GM18520 (cell line): Measurements from ENCODE around the gene PCED1B.
"Not testable (repeated sequence)": the region's sequence is repeated elsewhere in the genome, so short reads cannot be mapped to it uniquely, and the experiment has no call there.

Experiments used
- ATAC-seq: cut with Tn5 transposase; IDR thresholded peaks from one replicate; pipeline ENCODE4 v1.9.1; 2021; ENCODE audit not compliant: unreplicated experiment

PCED1B gene

GRCh38 chr12:47270782-47271664, 191.6 kb downstream of the PCED1B start:
- ATAC-seq, result no peak

- no peak for ATAC-seq
Measured at GRCh38 chr12:47271800-47272239, 192.4 kb downstream of the PCED1B start.

DNA sequence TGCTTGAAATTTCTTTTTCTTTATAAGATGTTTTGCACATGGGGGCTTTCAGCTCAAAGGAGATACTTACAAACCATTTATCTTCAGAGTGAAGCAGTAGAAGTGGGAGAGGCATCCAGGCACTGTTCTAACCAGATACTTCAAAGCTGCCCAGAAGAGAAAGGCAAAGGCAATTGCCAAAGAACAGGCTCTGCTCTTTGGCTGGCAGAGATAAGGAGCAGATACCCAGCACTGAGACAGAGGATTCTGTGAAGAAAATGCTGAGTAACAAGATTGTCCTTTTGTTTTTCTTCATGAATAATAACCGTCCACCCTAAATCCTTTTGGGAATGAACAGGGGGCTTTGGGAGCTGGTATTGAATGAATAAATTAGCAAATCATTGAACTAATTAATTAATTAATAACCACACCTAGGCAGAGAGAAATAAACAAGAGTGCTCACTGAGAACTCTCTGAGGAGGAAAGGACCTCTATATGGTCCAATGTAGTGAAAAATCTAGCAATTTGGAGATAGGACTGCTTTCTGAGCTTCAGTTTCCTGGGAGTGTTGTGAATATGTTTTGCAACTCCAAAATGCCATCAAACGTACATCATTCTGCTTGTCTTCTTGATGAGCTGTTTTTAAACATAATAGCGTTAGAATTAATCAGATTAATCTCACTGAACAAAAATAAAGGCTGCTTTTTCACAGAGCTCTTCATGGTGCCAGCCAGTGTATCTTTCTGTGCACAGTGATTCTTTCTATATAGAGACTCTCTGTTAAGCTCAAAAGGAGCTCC, 193.2 kb downstream of the PCED1B start:
- no peak for ATAC-seq

GRCh38 chr12:47273191-47273626, 193.8 kb downstream of the PCED1B start:
- ATAC-seq, result no peak

DNA sequence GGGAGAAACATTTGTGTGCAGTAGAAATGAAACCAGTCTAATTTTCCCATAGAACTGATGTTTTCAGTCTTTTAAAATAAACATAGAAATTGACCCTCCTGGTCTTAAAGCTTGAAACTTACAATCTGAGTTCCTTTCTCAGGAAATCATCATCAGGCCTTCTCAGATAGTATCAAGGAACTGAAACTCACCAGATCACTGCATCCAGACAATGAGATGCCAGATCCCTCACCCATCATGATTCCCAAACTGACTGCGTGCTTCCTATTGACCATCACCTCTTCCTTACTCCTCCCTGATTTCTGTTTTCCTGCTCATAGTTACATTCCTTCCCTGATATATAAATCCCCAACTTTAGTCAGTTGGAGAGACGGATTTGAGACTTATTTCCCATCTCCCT, 195.3 kb downstream of the PCED1B start:
- no peak for ATAC-seq

- no peak for ATAC-seq
Measured at GRCh38 chr12:47276253-47276620, 196.8 kb downstream of the PCED1B start.

DNA sequence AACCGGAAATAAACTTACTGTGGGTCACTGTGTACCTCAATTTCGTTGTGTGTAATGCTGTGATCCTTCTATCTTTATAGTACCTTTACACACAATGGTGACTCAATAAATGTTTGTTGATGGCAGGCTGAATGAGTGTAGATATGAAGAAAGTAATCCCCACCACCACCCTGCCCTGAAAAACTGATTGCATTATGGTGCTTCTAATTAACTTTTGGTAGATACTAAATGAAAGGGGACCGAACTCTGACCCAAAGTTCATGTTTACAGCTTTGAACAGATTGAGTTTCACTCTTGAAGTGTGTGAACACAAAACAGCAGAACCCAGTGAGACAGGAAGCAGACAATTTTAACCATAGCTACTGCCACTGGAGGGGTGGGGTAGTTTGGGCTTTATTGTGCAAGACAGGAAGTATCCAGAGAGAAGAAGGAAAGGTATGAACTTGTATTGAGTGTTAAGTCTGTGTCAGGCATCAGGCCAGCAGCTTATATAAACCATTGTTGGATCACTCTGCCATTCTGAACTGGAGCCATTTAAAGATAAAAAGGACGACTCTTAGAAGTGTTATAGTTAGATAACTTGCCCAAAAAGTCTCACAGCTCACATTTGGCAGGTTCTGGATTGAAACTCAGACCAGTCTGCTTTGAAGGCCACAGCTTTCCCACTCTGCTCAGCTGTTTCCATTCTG, 197.3 kb downstream of the PCED1B start:
- ATAC-seq, result peak; percentile 89

GRCh38 chr12:47277972-47278448, 198.6 kb downstream of the PCED1B start:
- ATAC-seq, result no peak

- not testable (repeated sequence) for ATAC-seq
Measured at GRCh38 chr12:47279758-47280157, 200.3 kb downstream of the PCED1B start.

GRCh38 chr12:47280543-47281300, 201.3 kb downstream of the PCED1B start:
- no peak for ATAC-seq

DNA sequence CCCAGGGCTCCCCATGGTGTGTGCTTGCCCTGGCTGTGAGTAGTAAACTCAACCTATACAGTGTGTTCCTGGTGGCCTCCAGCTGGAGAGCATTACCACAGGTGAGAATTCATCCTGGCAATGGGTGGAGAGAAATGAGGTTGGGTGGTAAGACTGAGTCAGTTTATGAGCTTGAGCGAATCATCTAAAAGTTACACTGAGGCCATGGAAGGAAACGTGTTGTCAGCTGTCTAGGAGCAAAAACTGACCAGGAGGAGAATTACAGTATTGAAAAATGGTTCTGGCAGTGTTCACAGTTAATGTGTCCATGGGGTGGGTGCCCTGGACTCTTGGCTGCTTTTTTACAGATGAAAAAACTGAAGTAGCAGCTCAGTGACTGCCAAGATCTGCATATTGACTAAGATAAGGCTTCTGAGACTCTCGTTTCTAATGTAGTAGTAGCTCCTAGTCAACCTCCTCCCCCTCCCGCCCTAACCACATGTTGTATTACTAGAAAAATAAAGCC, 202.3 kb downstream of the PCED1B start:
- ATAC-seq, result no peak

- no peak for ATAC-seq
Measured at GRCh38 chr12:47282206-47282605, 202.8 kb downstream of the PCED1B start.
